GM12878 (cell line): ENCODE measurements around the gene SGTA.
A peak's percentile ranks its signal among the peaks of the same experiment; 100 is the strongest.

Source experiments
- BCL11A ChIP-seq: IDR thresholded peaks from 2 replicates; pipeline ENCODE4 v1.6.1; 2011; ENCODE audit warnings: low read depth, low read length
- BRCA1 ChIP-seq: IDR thresholded peaks from 2 replicates; pipeline ENCODE4 v1.6.1; 2011; ENCODE audit warnings: low read depth, low read length, improper control_type of control experiment
- HDAC6 ChIP-seq: fragments of 200-600 bp; sonication (generic); IDR thresholded peaks from one replicate; pipeline ENCODE4 v1.8.0; 2017; ENCODE audit warnings: antibody characterized with exemption; ENCODE audit not compliant: unreplicated experiment
- MYC ChIP-seq: IDR thresholded peaks from 2 replicates; pipeline ENCODE4 v1.6.1; 2011; ENCODE audit warnings: mild to moderate bottlenecking, low read length, moderate library complexity, inconsistent platforms; ENCODE audit not compliant: insufficient read depth, insufficient replicate concordance, insufficient read length, severe bottlenecking
- NFXL1 ChIP-seq: fragments of 450-650 bp; IDR thresholded peaks from 2 replicates; pipeline ENCODE4 v1.6.1; 2017; ENCODE audit warnings: antibody characterized with exemption, mild to moderate bottlenecking, borderline replicate concordance
- NFYB ChIP-seq: IDR thresholded peaks from 2 replicates; pipeline ENCODE4 v1.6.1; 2011; ENCODE audit warnings: low read depth, mild to moderate bottlenecking, low read length, improper control_type of control experiment, moderate library complexity; ENCODE audit not compliant: insufficient read depth
- POLR2A ChIP-seq: IDR thresholded peaks from 2 replicates; pipeline ENCODE4 v1.6.1; 2011; ENCODE audit warnings: low read depth, mild to moderate bottlenecking, low read length
- YBX1 ChIP-seq: fragments of 450-650 bp; IDR thresholded peaks from 2 replicates; pipeline ENCODE4 v1.6.1; 2016; ENCODE audit warnings: antibody characterized with exemption
- ZBED1 ChIP-seq: IDR thresholded peaks from 2 replicates; pipeline ENCODE4 v1.6.1; 2016; ENCODE audit warnings: borderline replicate concordance
- TF ChIP-seq, protein P1 (sequence below), 3 experiments: IDR thresholded peaks in 2 of 3; conservative IDR thresholded peaks in 1 of 3; 2 replicates each; pipeline ENCODE4 v1.5.1; 2011; ENCODE audit warnings: low read depth in 3 of 3, low read length in 3 of 3, mild to moderate bottlenecking in 3 of 3, control low read depth in 2 of 3, moderate library complexity in 2 of 3, inconsistent platforms in 1 of 3, mixed read lengths in 1 of 3; ENCODE audit not compliant: control insufficient read depth in 2 of 3, insufficient read depth in 1 of 3; ENCODE audit errors: extremely low read depth in 1 of 3

DNA sequence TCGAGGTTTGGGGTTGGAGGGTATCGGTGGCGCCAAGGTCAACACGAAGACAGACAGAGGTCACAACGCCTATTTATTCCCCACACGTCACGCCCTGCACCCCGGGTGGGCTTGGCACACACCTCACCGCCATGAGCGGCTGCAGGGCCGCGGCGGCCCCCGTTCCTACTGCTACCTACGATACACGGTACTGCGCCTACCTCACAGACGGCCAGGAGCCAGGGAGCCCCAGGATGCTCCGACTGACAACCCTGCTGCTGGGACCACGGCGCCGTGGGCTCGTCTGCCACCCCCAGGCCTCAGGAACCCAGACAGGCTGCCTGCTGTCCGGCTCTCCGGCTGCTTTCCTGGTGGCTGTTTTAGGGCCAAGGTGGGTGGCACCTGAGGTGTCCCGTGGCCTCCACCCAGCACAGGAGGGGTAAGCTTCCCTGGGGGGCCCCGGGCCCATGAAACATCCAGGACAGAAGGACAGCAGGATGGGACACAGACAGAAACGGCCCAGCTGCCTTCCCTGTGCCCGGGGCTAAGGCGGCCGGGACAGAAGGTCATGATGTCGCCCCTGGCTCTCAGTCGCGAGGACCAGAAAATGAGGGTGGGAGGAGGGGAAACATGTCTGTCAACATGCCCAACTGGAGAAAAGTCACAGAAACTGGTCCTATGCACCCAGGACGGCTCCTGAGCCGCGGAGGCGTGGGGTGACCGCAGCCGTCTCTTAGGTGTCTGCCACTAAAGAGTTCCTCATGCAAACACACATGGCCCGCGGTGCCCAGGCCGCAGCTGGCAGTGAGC, 28.2 kb downstream of the SGTA start:
- TF ChIP-seq NFXL1 (no peak), MYC (no peak), POLR2A (0 out of 2 replicates have a peak, but pooled peaks have one; percentile 20), BCL11A (no peak), HDAC6 (no peak), NFYB (no peak), BRCA1 (no peak), YBX1 (no peak), ZBED1 (no peak)
- TF ChIP-seq, protein P1, sequence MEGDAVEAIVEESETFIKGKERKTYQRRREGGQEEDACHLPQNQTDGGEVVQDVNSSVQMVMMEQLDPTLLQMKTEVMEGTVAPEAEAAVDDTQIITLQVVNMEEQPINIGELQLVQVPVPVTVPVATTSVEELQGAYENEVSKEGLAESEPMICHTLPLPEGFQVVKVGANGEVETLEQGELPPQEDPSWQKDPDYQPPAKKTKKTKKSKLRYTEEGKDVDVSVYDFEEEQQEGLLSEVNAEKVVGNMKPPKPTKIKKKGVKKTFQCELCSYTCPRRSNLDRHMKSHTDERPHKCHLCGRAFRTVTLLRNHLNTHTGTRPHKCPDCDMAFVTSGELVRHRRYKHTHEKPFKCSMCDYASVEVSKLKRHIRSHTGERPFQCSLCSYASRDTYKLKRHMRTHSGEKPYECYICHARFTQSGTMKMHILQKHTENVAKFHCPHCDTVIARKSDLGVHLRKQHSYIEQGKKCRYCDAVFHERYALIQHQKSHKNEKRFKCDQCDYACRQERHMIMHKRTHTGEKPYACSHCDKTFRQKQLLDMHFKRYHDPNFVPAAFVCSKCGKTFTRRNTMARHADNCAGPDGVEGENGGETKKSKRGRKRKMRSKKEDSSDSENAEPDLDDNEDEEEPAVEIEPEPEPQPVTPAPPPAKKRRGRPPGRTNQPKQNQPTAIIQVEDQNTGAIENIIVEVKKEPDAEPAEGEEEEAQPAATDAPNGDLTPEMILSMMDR (IDR thresholded peaks at IDR 0.05 in 2 of 3, conservative IDR thresholded peaks at IDR 0.05 in 1 of 3; ENCODE audit: control insufficient read depth in 2 of 3, extremely low read depth in 1 of 3, insufficient read depth in 1 of 3, low read depth in 3 of 3, low read length in 3 of 3), result no peak
